ENCODE data around the gene RANBP3L. TPM values are rescaled to one million over a fixed set of nuclear protein-coding genes. Genes with fewer than 3 reads are reported as not detected.

Gene RANBP3L
- total RNA-seq, 1 experiment from 2014 or later = not detected

- Mint-ChIP-seq H3K27ac (no peak overlapping the region), H3K4me3 (no peak overlapping the region), H3K4me1 (no peaks in the 10 kb centered on the region), H3K9me3 (no peaks in the 10 kb centered on the region), H3K36me3 (ENCODE audit: insufficient read depth in 1 of 3, low read depth in 3 of 3) (peaks cover 0 to 2% (median 2%) of the 10 kb centered on the region in 3 experiments; a peak in 1 of 7 replicates), H3K27me3 (ENCODE audit: low read depth) (no peaks in the 10 kb centered on the region)
- no peaks in the 10 kb centered on the region for H3K27me3 ChIP-seq (ENCODE audit: insufficient read depth, low read length)
- H2BK12ac ChIP-seq (ENCODE audit: insufficient read length, low read depth, low read length) = no peak overlapping the region
- no peaks in the 10 kb centered on the region for H3K4me1 ChIP-seq (ENCODE audit: insufficient read depth, low read length)
- no peak overlapping the region for H2BK120ac ChIP-seq (ENCODE audit: low read depth, low read length, poor library complexity, severe bottlenecking)
- no CpG with 5 or more reads among the region's 3 CpGs for WGBS (ENCODE audit: extremely low coverage, insufficient read length, low lambda C conversion rate)
- no peak overlapping the region for H3K23ac ChIP-seq (ENCODE audit: insufficient read length, low read depth, low read length)
- no peak overlapping the region for H3K56ac ChIP-seq (ENCODE audit: insufficient read length, low read depth, low read length)
- no peaks in the 10 kb centered on the region for H3K9me3 ChIP-seq (ENCODE audit: control insufficient read depth, low read depth, low read length)
- H3K23me2 ChIP-seq (ENCODE audit: insufficient read length, low read depth, low read length, poor library complexity, severe bottlenecking) = no peaks in the 10 kb centered on the region
- H3K14ac ChIP-seq (ENCODE audit: insufficient read depth, low read length) = no peak overlapping the region
- no peak overlapping the region for H2AK5ac ChIP-seq (ENCODE audit: insufficient read length, low read length)
- no peak overlapping the region for H2BK5ac ChIP-seq (ENCODE audit: insufficient read length, low read length)
- no peak overlapping the region for H2AFZ ChIP-seq (ENCODE audit: low read length)
- H2BK15ac ChIP-seq (ENCODE audit: low read depth, low read length) = no peak overlapping the region
- H3K27ac ChIP-seq (ENCODE audit: insufficient read length, low read depth, low read length) = no peak overlapping the region
- no peak overlapping the region for H3K4me2 ChIP-seq (ENCODE audit: insufficient read depth, insufficient read length, low read length)
- H3K18ac ChIP-seq (ENCODE audit: insufficient read length, low read depth, low read length) = no peak overlapping the region
- no peak overlapping the region for H3K9ac ChIP-seq (ENCODE audit: extremely low read depth, insufficient read length, low read length)
- no peak overlapping the region for H3K4ac ChIP-seq (ENCODE audit: low read depth, low read length)
- H3K79me2 ChIP-seq (ENCODE audit: insufficient read depth, low read length) = no peaks in the 10 kb centered on the region
- H4K5ac ChIP-seq (ENCODE audit: insufficient read length, low read depth, low read length) = no peak overlapping the region
- TF ChIP-seq CTCF (conservative IDR thresholded peaks at IDR 0.05) = peak; percentile 25; the same call in 1 of the 3 replicates
- H4K91ac ChIP-seq (ENCODE audit: insufficient read length, low read depth, low read length) = no peak overlapping the region
- no peaks in the 10 kb centered on the region for H3K79me1 ChIP-seq (ENCODE audit: insufficient read depth, low read depth, low read length, poor library complexity, severe bottlenecking)
- H3T11ph ChIP-seq (ENCODE audit: low read length) = no peak overlapping the region
- H2BK20ac ChIP-seq (ENCODE audit: low read depth, low read length, poor library complexity, severe bottlenecking) = no peak overlapping the region
- no peak for DNase-seq
- no peak overlapping the region for H4K8ac ChIP-seq (replicated peaks; ENCODE audit: insufficient read length, low read depth, low read length)
- no peaks in the 10 kb centered on the region for H4K20me1 ChIP-seq (ENCODE audit: control insufficient read depth, insufficient read depth, insufficient read length)
Measured at GRCh38 chr5:36214436-36214835, 87.3 kb downstream of the RANBP3L start.
